Hematopoietic multipotent progenitor cell treated with erythropoietin and hydrocortisone succinate and interleukin-3 and kit ligand, for 17 days (in vitro differentiated cells): ENCODE data around the gene C2orf74.

Experiments used
- DNase-seq: peaks from one replicate; pipeline ENCODE4 v3.0.0-alpha.2; 2015; ENCODE audit warnings: low spot score

The C2orf74 gene

GRCh38 chr2:61214171-61214570 is 52.2 kb downstream of the C2orf74 start:
- DNase-seq: no peak
